ENCODE data around the gene IL2RG.

Gene IL2RG

DNA sequence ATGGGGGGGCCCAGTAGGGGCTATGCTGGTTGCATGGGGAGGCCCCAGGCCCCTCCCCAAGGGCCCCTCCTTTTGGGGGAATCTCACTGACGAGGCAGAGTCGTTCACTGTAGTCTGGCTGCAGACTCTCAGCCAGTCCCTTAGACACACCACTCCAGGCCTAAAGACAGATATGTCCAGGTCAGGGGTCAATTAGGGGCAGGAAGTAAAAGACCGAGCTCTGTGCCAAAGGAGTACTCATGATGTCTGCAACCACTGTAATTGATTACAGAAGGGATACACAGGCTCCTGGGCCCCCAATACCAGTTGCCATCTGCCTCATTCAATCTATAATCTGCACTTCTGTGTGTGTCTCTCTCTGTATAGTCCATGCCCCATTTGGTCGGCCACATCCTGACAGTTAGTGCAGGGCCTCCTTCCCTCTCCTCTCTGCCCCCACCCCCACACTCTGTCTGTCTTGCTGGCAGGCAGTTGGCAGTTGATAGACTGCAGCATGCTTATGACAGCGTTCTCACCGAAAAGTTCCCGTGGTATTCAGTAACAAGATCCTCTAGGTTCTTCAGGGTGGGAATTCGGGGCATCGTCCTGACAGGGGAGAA lies 3.5 kb downstream of the IL2RG start:
- no peak for DNase-seq

DNA sequence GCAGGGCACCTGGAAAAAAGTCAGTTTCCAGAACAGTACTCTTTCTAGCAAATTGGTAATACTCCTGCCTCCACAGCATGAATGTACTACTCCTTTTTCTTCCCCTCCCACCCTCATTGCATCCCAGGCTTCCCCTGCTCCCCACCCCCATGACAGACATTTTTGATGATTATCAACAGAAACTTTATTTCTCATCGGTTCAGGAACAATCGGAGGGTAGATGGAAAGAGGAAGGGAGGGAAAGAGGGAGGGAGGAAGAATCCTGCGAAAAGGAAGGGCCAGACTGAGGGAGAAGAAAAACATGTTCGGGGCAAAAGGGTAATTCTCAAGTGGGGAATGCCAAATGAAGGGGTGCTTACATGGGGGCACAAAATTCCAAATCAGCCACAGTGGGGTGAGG lies 4.1 kb downstream of the IL2RG start:
- no peak for DNase-seq

DNA sequence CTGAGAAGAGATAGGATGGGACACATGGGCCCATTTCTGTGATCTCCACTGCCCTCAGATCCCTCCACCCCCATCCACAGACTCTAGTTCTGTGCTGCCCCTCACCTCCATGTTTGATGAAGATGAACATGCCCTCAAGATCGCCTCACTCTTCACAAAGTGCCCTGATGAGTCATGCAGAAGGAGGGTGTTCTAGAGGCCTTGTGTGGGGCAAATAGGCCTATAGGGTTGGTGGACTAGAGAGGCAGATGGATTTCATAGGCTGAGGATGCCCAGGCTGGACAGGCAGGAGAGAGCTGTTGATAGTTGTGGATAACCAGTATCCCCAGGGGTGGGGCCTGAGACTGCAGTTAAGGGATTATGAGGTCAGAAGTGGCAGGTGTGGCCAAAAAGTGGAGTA lies 5.0 kb downstream of the IL2RG start, which contains the start of gene CXorf65:
TSS of gene CXorf65 (minus strand) at position 314 of the 400 bp plus-strand sequence. CDS start at position 130, 184 bp downstream.
- DNase-seq = no peak

DNA sequence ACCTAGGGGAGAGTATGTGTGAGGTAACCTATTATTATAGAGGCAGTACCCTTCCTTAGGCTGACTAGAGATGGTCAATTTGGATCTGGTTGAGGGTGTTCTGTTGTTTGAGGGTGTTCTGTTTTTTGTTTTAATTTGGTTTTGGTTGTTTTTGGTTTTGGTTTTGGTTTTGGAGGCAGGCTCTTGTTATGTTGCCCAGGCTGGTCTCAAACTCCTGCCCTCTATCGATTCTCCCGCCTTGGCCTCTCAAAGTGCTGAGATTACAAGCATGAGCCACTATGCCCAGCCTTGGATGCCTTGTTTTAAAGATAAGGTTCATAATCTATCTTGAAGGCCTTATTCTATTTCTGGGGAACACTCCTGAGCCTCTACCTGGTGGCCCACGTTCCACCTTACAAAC lies 5.7 kb downstream of the IL2RG start:
- no peak for DNase-seq

DNA sequence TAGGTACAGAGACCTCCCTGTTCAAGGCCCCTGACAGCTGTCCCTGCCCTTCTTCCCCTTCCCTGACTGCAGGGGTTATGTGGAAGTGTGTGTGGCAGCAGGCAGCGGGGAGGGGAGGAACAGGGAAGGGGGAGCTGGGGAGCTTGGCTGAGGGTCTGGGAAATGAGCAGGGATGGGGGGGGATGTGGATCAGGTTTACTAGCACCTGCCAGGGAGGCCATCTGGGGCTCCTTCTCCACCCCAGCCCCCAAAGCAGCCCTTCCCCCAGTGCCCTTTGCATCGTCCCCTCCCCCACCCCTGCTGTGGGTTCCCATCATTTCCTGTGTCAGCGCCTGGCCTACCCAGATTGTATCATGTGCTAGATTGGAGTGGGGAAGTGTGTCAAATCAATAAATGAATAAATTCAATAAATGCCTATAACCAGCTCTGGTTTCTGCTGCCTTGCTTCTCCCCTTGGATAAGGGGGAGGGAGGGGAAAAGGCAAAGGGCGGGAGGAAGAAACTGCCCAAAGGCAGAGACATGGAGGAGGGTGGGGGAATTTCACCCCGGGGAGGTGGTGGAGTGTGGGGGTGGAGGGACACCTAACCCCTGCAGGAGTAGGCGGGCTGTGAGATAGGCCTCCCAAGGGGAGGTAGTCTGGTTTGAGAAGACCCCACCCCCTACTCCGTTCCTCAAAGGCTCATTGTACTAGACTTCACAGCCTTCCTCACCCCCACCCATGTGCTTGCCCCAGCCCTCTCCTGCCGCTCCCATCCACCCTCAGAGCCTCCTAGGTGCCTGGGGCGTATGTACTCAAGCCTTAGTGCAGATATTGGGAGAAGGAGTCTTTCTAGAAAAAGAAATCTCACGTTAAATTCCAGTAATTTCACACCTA lies 8.0 kb downstream of the IL2RG start:
- DNase-seq = peak; percentile 16

DNA sequence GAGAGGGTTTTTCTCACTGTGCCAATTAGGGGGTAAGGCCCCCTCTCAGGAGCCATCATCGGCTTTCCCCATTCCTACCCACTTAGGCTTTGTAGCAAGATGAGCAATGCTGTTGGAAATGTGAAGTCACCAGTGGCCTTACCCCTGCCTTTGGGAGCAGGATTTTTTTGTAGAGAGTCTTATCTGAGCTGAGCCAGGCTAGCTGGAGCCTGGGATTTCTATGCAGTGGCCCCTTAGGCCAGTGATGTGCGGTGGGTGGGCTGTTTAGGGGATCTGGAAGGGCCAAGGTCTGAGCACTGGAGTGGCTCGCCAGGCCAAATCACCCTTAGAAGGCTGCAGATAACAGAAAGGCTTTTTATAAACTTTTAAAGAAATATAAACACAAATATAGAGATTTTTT lies 9.1 kb downstream of the IL2RG start:
- no peak for DNase-seq

DNA sequence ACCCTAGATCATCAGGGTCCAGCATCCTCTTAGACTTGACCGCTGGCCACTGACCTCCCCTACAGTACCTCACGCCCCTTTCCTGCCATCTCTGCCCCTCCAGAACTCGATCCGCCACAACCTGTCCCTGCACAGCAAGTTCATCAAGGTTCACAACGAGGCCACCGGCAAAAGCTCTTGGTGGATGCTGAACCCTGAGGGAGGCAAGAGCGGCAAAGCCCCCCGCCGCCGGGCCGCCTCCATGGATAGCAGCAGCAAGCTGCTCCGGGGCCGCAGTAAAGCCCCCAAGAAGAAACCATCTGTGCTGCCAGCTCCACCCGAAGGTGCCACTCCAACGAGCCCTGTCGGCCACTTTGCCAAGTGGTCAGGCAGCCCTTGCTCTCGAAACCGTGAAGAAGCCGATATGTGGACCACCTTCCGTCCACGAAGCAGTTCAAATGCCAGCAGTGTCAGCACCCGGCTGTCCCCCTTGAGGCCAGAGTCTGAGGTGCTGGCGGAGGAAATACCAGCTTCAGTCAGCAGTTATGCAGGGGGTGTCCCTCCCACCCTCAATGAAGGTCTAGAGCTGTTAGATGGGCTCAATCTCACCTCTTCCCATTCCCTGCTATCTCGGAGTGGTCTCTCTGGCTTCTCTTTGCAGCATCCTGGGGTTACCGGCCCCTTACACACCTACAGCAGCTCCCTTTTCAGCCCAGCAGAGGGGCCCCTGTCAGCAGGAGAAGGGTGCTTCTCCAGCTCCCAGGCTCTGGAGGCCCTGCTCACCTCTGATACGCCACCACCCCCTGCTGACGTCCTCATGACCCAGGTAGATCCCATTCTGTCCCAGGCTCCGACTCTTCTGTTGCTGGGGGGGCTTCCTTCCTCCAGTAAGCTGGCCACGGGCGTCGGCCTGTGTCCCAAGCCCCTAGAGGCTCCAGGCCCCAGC lies 10.5 kb downstream of the IL2RG start:
- DNase-seq = no peak

DNA sequence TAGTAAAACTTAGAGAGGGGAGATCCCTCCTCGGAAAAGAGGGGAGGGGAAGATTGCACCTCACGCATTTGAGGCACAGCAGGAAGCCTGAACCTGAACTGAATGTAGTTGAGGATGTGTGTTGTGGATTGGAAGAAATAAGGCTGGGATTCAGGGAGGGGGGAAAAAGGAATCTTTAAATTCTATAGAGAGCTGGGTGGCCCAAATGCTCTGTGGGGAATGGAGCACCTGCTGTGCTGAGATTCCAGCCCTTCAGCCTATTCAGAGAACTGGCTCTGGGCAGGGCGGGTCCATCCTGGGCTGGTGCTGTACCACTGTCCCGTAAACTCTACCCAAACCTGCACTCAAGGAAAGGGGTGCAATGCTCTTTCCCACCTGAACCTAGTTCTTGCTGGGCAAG lies 11.6 kb downstream of the IL2RG start:
- no peak for DNase-seq

DNA sequence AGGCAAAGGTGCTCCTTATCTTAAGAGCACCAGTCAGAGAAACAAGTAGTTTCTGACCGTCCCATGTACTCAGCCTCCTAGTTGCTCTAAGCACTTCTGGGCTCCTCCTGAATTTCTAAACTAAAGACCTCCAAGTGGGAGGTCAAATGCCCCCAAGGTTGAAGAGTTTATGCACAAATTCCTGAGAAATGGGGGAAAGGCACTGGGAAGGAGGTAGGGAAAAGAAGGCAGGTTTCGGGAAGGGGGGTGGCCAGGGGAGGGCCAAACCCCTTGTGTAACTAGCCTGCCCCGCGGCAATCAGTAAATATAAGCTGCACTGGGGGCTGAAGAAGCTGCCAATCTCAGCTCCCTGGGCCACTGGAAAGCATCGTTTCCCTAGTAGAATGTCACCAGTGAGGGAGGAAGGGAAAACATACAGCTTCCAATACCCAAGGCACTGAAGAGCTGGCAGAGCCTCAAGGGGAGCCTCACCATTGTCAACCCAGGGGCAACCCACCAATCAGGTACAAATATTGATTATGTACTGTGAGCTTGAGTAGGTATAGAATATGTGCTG lies 12.3 kb downstream of the IL2RG start:
- no peak for DNase-seq

DNA sequence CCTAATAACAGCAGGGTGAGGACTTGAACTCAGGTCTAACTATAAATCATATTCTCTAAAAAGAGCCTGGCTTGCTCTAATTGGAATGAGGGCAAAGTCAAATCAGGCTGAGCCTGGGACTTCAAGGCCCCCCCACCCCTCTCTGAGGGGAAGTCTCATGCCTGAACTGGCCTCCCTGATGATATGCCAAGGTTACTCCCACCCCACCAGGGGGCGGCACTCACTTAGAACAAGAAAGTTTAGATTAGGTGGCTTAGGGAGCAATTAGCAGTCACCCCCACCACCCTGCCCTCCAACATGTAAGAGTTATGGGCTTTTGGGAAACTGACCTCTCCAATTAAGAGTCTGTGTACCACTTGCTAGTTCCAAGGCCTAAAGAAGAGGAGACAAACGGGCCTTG lies 13.1 kb downstream of the IL2RG start:
- peak; percentile 67 for DNase-seq

DNA sequence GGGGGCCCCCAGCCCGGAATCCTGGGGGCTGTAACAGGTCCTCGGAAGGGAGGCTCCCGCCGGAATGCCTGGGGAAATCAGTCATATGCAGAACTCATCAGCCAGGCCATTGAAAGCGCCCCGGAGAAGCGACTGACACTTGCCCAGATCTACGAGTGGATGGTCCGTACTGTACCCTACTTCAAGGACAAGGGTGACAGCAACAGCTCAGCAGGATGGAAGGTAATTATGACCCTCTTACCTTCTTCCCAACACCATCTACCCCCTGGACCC lies 14.7 kb downstream of the IL2RG start:
- DNase-seq = no peak

DNA sequence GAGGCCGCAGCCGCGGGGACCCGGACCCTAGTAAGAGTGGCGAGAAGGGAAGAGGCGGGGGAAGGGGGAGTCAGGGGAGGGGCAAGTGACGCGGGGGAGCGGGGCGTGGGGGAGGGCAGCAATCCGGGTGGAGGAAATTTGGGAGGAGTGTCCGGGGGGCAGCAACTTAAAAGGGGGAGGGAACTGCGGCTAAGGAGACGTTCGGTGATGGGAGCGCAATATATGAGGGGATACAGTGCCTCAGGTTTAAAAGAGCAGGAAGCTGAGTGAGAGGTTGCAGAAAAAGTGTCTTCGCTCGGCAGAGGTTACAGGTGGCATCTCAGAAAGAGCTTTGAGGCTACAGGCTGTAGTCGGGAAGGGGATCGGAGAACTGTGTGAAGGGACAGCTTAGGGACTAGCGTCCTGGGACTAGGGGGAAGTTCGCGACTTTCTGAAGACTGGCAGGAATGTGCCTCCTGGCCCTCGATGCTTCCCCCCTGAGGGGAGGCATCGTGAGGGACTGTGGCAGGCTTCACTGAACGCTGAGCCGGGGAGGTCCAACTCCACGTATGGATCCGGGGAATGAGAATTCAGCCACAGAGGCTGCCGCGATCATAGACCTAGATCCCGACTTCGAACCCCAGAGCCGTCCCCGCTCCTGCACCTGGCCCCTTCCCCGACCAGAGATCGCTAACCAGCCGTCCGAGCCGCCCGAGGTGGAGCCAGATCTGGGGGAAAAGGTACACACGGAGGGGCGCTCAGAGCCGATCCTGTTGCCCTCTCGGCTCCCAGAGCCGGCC lies 15.2 kb downstream of the IL2RG start:
- DNase-seq = no peak

DNA sequence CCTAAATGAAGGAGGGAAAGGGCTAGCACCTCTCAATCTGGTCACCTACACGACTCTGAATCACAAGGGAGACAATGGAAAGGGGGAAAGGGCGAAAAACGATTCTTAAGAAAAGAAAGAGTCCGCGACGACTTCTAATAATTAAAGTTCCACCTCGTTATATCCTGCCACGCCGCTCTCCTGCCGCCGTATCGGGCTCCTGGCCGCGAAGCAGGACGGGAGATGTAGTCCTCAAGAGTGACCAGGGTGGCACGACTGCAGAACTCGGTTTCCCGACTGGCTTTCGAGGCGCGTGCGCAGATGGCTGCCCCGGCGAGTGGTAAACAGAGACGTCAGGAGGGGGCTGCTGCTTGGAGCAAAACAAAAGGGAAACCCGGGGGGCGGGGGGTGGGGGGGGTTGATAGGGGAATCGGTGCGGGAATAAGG lies 15.8 kb downstream of the IL2RG start, which contains the start of gene FOXO4:
TSS of gene FOXO4 (plus strand) at position 297 of the 426 bp plus-strand sequence. CDS start 678 bp downstream, outside the sequence.
- peak; percentile 91 for DNase-seq

DNA sequence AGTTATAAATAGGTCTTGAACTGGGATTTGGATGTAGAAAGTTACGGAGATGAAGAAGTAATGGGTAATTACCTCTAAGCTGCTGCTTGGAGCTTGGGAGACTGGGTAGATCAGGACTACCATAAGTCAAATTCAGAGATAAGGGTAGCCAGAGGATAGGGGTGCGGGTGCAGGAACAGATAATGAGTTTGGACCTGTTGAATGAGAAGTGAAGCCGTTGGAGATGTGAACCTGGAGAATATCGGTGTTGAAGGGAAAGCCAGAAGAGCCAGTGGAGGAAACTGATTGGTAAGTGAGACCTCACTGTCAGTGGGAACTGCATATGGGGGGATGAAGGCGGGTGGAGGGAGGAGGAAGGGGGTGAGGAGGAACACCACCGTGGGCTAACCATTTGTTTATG lies 16.3 kb downstream of the IL2RG start:
- no peak for DNase-seq

DNA sequence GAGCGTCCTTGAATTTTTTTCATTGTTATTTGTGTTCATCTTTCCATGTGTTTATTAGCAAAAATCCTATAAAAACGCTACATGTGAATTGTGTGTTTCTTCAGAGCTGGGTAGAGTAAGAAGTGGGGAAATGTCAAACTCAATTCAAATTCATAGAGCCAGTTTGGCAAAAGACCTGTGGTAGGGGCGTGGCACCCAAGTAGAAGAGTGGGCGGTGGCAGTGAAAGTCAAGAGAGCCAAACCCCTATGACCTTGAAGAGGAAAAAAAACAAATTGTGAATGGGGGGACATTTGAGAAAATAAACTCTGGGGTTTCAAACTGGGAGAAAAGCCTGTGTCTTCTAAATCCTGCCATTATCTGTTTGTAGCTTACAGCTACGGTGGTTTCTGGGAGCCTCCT lies 20.1 kb downstream of the IL2RG start:
- DNase-seq = no peak

DNA sequence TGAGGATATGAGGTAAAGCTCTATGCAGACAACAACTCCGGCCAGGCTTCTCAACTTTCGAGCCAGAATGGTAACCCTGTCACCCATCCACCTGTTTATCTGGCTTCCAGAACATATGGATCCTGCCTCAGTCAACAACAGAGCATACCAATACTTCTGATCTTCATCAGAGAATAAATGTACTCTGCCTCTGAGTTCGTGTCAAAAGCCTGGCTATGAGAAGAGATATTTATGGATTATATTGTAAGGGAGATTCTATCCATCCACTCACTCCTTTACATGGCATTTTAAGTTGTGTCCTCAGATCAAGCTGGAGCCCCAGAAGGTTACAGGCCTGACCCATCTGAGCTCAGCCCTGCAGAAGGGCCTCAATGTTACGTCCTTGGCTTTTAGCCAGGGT lies 25.5 kb downstream of the IL2RG start:
- no peak for DNase-seq

DNA sequence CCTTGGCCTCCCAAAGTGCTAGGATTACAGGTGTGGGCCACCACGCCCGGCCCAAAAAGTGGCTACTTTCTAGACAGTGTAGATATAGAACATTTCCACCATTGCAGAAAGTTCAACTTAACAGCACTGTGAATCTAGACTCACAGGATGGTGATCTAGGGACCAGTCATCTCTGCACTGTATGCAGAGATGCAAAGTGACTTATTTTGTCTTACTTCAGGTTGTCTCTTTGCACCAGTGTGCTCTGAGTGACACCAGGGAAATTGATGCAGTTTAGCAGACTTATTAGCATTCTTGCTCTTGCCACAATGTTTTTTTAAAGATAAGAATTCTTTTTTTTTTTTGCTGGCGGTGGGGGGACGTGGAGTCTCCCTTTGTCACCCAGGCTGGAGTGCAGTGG lies 28.6 kb downstream of the IL2RG start:
- no peak for DNase-seq

DNA sequence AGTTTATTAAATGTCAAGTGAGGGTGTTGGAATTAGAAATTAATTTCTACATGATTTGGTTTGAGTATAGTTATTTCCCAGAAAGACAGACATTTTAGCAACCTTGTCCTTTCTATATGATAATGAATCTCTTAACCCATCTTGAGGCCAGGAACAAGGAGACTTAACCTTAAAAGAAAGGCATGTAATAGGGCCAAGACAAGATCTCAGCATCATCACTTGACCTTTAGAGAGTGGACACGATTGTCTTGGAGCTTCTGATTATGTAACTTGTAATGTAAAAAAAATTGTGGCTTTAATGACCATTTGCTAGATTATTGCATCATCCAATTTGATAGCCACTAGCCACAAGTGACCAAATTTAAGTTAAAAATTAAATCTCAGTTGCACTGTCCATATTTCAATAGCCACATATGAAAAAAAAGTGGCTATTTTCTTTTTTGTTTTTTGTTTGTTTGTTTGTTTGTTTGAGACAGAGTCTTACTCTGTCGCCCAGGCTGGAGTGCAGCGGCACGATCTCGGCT lies 29.2 kb downstream of the IL2RG start:
- DNase-seq = no peak

DNA sequence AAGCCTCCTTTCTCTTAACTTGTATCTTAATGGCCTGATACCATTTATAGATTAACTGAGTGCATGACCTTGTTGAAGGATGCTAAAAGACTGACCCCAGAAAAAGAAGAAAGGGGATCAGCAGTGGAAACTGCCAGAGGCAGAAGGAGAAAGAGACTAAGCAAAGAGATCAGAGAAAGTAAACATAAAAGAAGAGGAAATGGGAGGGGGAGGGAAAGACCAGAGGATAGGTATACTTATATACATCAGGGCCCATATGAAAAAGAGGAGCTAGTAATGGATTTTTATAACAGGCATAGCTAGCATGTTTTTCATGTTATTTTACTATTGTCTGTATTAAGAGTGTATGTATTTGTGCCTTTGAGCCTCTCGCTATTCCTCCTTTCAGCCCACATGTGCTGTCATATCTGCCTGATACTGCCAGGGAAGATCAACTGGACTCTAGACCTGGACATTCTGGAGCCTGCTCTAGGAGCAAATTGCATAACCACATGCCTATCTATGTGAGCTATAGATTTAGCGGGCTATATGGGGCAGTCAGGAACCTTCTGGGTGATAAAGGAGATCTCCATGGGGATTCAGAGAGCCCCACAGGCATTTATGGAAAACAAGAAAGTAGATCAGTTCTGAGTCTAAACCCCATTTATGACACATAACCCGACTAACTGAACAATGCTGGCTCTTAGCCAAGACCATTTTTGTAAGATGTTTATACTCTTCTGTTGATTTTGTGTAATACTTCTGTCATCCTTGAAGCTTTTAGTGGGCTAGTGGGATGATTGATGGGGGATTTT lies 29.9 kb downstream of the IL2RG start:
- DNase-seq = no peak

DNA sequence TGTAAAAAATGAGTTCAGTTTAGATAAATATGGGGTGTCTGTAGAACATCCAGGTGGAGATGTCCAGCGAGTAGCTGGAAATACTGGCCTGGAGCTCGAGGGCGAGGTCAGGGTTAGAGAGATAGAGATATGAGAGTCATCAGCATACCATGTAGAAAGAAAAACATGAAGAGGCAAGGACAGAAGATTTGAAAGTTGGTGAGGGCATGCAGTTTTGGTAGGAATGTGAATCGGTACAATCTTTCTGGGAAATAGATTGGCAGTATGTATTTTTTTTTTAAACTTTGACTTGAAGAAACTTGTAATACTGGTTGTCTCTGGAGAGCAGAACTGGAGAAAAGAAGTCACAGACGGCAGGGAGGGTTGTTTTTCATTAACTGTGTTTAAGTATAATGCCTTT lies 40.8 kb downstream of the IL2RG start:
- no peak for DNase-seq
